AG20443 (cell line): ENCODE results near the gene GNG3.
"Not testable (repeated sequence)": the region's sequence is repeated elsewhere in the genome, so short reads cannot be mapped to it uniquely, and the experiment has no call there.

Experiments used
- DNase-seq: peaks from one replicate; pipeline ENCODE4 v3.0.0; 2012; ENCODE audit warnings: low spot score, mixed read lengths

The GNG3 gene

DNA sequence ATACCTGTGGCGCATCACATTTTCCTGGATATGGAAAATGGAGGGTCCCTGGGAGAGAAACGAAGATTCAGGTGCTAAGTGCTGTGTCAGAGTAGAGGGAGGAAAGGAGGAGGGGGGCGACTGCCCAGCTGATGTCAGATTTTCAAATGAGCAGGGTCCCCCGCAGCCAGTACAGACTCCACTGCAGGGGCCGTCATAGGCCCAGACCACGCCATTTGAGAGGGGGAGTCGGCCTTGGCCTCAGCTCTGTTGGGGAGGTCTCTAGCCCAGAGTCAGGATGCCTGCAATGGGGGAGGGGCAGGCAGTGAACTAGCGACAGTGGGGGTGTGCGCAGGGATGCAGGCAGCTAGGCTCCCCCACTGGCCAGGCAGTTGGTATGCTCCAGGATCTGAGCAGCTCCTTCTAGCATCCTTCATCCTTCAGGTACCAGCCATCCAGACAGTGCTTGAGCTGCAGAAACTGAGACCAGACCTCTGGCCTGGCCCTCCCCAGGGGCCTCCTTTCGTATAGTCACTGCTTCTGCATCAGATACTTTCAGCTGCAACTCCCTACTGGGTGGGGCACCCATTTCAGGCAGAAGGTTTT, at the start of gene GNG3, which contains the start of gene BSCL2:
TSS of gene GNG3 (plus strand) at position 400 of the 585 bp plus-strand sequence. CDS start 620 bp downstream, outside the sequence.
TSS of gene BSCL2 (minus strand) at position 148 of the 585 bp plus-strand sequence. CDS start 229 bp downstream, outside the sequence.
- no peak for DNase-seq

- DNase-seq = no peak
These were observed 42.9 kb upstream of the GNG3 start for GRCh38 chr11:62664405-62665074.

- DNase-seq = peak; percentile 97
These were observed 42.3 kb upstream of the GNG3 start, which contains the start of the genes C11orf98 and CSKMT for GRCh38 chr11:62665075-62665598. TSS of gene C11orf98 (minus strand) at chr11:62665210. CDS start at chr11:62665169, 41 bp downstream. TSS of gene CSKMT (plus strand) at chr11:62665312. CDS start at chr11:62665880, 568 bp downstream.

- DNase-seq = peak; percentile 56
These were observed 41.7 kb upstream of the GNG3 start for GRCh38 chr11:62665599-62666258.

DNA sequence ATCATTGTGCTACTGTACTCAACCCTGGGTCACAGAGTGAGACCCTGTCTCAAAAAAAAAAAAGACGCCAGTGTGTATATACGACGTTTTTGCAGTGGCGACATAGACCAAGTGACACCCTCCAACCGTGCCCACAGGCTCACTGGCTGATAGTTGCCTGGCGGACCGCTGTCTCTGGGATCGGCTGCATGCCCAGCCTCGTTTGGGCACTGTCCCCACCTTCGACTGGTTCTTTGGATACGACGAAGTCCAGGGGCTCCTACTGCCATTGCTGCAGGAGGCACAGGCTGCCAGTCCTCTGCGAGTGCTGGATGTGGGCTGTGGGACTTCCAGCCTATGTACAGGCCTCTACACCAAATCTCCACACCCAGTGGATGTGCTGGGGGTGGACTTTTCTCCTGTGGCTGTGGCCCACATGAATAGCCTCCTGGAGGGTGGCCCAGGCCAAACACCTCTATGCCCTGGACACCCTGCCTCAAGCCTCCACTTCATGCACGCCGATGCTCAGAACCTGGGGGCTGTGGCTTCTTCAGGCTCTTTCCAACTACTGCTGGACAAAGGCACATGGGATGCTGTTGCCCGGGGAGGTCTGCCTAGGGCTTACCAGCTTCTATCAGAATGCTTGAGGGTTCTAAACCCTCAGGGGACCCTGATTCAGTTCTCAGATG, 41.1 kb upstream of the GNG3 start:
- no peak for DNase-seq

GRCh38 chr11:62667460-62667859, 40.0 kb upstream of the GNG3 start:
- no peak for DNase-seq

GRCh38 chr11:62669420-62670161, 37.9 kb upstream of the GNG3 start:
- DNase-seq = no peak

GRCh38 chr11:62671236-62671607, 36.3 kb upstream of the GNG3 start:
- DNase-seq = peak; percentile 45

- peak; percentile 79 for DNase-seq
These were observed 35.7 kb upstream of the GNG3 start, which contains the start of the genes LBHD1 and UQCC3 for GRCh38 chr11:62671608-62672389. TSS of gene LBHD1 (minus strand) at chr11:62672267. CDS start at chr11:62670031, 2,236 bp downstream. TSS of gene UQCC3 (plus strand) at chr11:62671673. CDS start at chr11:62671746, 73 bp downstream.

GRCh38 chr11:62673196-62673525, 34.3 kb upstream of the GNG3 start:
- no peak for DNase-seq

- not testable (repeated sequence) for DNase-seq
These were observed 32.1 kb upstream of the GNG3 start for GRCh38 chr11:62675415-62675814.

DNA sequence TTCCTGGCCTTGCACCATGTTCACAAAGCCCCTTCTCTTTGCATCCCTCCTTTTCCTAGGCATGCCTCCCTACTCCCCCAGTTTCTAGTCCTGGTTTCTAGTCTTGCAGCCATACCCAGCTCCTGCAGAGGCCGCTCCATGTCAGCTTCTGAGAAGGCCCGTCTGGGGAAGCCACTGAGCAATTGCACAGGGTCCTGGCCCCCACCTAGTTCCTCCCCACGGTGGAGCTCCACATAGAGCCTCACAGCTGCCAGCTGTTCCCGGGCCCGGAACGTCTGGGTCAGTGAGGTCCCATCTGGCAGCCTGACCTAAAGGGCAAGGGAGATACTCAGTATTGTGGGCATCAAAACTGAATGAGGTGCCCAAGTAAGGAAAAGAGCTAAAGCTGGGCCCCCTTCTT, 30.8 kb upstream of the GNG3 start:
- no peak for DNase-seq

GRCh38 chr11:62677156-62677555, 30.3 kb upstream of the GNG3 start:
- no peak for DNase-seq

DNA sequence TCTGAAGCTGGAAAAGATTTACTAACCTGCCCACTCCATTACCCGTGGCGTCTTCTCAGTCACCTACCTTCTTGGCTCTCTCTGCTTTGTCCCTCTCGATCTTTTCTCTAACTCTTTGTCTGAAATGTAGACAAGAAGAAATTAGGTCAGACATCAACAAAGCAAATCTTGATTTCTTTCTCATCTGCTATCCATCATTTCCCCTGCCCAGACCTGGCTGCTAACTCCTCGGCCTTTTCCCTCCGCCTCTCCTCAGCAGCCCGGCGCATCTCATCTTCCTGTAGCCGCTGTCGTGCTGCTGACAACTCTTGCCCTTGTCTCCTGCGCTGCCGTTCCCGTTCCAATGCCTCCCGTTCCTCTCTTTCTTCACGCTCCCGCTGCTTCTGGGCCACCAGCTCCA, 29.8 kb upstream of the GNG3 start:
- no peak for DNase-seq

DNA sequence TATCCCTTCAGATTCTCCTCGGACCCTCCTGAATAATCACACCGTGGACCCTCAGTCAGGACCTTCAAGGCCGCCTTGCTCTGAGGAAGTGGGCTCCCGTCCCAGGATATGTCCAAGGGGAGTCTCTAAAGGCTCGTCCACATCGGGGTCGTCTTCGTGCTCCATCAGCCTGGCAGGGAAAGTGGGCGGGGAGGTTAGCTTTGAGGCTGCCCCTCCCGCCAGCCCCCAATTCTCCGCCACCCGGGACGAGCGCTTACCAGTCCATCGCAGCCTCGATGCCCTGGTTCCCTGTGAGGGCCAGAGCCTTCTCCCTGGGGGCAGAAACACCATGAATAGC, 29.1 kb upstream of the GNG3 start:
- DNase-seq = no peak

DNA sequence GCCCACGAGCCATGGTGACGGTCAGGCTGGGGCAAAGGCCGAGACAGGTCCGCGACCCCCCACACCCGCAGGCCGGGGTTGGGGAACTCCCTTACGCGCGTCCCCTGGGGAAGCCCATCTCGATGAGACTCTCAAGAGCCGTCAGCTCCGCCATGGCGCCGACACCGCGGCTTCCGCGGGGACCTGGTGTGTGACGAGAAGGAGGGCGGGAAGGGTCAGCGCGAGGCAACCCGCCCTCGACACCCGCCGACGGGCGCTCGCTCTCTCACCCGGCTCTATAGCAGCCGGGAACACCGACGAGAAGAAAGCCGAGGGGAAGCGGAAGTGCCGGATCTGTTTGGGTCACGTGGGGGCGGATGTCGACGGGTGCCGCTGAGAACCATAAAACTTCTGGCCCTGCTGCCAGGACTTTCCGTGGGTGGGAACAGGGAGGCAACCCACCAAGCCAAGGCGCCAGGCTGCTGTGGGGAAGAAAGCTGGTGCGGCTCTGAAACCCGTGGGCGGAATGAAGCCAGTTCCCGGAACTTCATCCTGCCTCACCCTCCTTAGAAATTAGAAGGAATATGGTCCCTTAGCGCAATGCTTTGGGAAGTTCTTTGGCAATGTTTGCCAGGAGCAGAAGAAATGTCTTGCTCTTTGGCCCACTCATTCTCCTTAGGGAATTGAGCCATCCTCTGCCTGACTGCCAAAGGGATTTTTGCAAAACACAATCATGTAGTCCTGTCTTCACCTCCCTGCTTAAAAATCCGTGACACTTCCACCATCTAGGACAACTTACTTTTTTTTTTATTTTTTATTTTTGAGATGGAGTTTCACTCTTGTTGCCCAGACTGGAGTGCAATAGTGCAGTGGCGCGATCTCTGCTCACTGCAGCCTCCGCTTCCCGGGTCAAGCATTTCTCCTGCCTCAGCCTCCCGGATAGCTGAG, 28.4 kb upstream of the GNG3 start, which contains the start of gene UBXN1:
TSS of gene UBXN1 (minus strand) at position 304 of the 927 bp plus-strand sequence. CDS start at position 154, 150 bp downstream.
- peak; percentile 92 for DNase-seq

- peak; percentile 75 for DNase-seq
These were observed 26.6 kb upstream of the GNG3 start for GRCh38 chr11:62680825-62681240.

GRCh38 chr11:62682518-62682917, 25.0 kb upstream of the GNG3 start:
- no peak for DNase-seq
